HTR-8/SVneo (cell line): ENCODE results near the gene C16orf90.

Experiments used
- DNase-seq: peaks from one replicate; pipeline ENCODE4 v3.0.0; 2011; ENCODE audit warnings: low spot score, mixed read lengths; ENCODE audit not compliant: insufficient read length
- FAIRE-seq: peaks from 2 replicates; lab custom pipeline; 2011; peaks lifted over from hg19 to GRCh38; lab: Jason Lieb, UNC

C16orf90 gene

GRCh38 chr16:3469736-3470135 is 25.6 kb downstream of the C16orf90 start:
- no peak for FAIRE-seq
- DNase-seq, result no peak

GRCh38 chr16:3468501-3468900 is 26.8 kb downstream of the C16orf90 start:
- DNase-seq (no peak), FAIRE-seq (no peak)

DNA sequence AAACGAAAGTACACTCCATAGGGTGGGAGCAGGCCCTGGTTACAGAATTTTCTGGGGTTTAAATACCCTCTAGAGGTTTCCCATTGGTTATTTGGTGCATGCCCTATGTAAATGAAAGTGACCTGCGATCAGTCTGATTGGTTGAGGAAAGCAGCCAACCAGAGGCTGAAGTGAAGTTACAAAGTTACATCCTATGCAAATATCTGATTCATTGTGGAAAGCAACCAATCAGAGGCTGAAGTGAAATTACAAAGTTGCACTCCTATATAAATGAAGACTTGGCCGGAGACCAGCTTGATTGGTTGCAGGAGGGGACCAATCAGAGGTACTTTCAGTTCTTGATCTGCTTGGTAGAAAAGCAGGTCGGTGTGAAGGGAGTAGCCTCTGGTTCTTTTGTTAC is 27.4 kb downstream of the C16orf90 start:
- FAIRE-seq, result no peak
- DNase-seq, result no peak

- no peak for FAIRE-seq
These were observed 28.1 kb downstream of the C16orf90 start for GRCh38 chr16:3467182-3467581.

DNA sequence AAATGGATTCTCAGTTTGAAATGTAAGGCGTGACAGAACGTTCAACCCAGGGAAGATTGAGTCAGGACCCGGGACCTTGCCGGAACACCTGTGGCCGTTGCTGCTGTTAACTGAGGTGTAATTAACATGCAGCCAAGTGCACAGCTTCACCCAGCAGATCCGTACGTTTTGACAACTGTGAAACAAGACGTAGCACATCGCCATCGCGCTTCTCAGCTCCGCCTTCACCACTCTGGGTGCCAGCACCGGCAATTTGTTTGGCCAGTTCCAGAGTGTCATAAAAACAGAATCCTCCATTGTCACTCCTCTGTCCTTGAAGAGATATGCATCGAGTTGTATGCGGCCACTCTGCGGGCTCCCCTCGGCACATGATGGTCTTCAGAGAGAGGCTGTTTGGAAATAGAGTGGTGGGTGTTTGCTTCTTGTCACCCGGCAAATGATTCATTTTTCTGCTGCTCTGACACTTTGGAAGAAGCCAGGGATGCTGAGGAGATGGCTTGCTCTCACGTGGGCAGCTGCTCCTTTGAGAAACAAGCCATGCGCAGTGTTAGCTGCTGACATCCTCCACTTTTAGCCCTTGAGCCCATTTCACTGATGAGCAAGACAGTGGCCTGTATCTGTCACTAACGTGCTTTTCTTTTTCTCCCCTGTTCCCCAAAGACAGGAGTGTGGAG is 29.2 kb downstream of the C16orf90 start:
- no peak for DNase-seq
- FAIRE-seq, result no peak

More at GRCh38 chr16:3467182-3467581, 28.1 kb downstream of the C16orf90 start:
- DNase-seq, result no peak

DNA sequence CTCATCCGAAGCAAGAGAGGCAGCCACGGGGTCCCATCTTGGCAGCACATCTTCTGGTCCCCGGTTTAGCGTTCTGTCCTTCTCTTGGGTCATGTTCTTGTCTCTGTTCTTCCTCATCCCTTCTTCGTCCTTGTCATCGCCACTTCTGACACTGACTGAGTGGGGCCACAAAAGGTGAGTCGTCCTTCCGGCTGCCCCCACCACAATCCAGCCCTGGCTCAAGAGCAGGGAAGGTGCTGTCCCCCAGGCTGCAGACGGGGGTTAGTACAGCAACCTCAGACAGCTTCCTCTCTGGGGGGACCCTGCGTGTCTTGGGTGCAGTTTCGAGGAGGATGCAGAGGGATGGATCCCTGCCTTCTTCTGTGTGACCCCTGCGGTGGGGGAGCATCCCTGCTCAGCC is 30.0 kb downstream of the C16orf90 start:
- no peak for DNase-seq
- FAIRE-seq, result no peak

DNA sequence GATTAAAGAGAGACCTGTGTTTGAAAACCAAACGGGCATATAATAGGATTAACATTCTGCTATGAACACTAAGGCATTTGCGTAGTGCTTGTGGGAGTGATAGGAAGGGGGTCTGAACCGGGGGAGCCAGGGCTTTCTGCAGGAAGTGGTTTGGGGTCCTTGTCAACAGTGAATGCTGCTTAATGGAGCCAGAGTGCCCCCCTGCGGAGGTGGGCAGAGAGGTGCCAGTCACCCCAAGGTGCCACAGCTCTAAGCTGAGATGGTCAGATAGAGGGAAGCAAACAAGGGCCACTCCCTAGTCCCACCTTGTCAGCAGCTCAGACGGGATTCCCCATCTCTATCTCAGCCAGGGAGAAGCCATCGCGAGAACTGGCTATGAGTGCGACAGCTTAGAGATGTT is 34.1 kb downstream of the C16orf90 start:
- FAIRE-seq (no peak), DNase-seq (no peak)

DNA sequence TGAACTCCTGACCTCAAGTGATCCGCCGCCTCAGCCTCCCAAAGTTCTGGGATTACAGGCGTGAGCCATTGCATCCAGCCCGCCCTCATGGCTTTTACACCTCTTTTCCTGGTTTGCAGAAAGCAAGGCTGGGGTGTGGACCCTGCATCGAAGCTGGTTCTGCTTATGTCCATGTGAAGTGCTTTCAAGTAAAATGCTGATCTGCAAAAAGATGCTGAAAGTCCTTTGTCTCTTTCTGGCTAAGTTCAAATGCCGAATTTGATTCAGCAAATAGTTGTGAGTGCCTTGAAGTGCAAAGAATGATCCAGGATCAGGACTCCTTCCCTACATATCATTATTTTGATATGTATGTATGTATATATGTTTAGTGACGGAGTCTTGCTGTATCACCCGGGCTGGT is 34.7 kb downstream of the C16orf90 start:
- FAIRE-seq, result no peak
- no peak for DNase-seq

DNA sequence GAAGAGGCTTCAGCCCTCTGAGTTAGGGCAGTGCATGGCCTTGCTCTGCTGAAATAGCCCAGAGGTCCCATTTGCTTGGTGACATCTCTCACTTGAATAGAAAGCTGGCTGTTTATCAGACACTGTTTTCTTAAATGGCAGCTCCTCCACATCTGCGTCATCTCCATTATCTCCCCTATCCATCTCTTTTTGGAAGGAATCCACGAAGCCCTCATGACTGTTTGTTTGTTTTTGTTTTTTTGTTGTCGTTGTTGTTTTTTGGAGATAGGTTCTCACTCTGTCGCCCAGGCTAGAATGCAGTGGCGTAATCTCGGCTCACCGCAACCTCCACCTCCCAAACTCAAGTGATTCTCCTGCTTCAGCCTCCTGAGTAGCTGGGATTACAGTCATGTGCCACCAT is 35.2 kb downstream of the C16orf90 start:
- DNase-seq, result no peak
- no peak for FAIRE-seq

DNA sequence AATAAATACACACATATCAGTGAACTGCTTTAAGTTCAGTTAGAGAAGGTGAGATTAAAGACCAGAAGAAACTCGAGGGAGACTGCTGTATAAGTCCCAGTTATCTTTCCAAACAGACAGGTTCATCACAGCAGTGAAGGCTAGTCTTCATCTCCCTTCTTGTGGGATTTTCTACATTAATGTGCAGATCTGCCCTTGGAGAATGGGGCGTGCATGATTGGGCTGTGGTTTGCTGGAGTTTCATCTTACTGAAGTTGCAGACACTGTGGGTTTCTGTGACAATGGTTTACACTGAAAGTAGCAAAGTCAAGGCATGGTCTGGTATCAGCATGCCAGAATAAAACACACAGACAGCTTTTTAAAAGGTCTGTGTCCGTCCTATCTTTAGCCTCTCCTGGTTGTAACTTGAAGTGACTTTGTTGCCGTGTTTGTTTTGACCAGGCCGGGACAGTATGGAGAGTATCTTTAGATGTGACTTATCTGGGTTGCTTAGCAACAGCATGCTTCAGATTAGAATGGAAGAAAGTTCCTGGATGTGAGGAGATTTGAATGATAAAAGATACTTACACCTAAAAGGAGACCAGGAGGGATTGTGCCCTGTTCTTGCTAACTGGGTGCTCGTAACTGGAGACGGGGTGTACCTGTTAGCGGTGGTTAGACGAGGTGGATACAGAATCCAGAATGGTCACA is 35.7 kb downstream of the C16orf90 start:
- FAIRE-seq, result no peak

DNA sequence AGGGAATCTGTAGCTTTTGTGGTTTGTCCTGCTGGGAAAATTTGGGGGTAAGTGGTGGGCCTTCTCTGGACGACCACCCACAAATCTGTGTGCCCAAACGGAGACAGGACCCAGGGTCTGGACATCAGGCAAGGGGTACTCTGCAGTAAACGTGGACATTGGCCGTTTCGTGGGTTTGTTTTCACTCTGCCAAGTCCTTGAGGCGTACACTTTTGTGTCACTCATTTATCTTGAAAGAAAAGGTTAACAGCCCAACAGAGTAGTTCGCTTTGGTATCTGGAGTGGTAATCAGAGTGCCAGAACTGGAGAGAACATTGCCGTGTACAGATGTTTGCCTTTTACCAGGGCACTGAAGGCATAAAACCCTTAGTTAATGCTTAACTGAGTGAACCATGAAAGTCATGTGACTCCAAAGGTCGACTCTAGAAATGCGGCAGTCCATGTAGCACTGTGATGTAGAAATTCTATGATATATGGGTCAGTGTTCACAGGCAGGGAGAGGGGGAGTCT is 36.4 kb downstream of the C16orf90 start:
- DNase-seq, result no peak
- no peak for FAIRE-seq

More for the DNA sequence above, 35.7 kb downstream of the C16orf90 start:
- DNase-seq, result no peak

DNA sequence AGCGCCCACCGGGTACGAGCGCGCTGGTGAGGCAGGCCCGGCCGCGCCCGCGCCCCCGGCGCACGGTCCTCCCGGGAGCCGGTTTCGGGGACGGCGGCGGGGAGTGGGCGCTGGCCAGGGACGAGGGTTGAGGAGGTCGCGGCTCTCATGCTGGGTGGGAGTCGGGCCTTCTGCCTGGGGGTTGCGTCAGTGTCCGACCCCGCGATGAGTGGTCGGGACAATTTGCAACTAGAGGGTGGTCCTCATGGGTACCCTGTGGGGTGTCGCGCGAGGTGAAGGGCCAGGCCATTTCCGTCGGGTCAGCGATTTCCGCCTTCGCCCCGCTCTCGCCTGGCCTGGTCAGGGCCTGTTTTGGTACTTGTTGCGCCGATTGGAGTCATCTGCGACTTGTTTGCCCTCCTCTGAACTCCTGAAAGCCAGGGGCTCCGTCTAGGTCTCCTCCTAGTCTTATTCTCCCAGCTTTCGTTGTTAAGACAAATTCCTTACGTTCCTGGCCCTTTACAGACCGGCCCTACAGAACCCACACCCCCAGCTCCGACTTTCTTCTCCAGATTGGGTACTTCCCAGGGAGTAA is 36.9 kb downstream of the C16orf90 start:
- FAIRE-seq, result no peak
- DNase-seq, result peak; percentile 33

- DNase-seq (peak; percentile 95), FAIRE-seq (peak; percentile 86)
These were observed 37.6 kb downstream of the C16orf90 start for GRCh38 chr16:3457434-3458252.

DNA sequence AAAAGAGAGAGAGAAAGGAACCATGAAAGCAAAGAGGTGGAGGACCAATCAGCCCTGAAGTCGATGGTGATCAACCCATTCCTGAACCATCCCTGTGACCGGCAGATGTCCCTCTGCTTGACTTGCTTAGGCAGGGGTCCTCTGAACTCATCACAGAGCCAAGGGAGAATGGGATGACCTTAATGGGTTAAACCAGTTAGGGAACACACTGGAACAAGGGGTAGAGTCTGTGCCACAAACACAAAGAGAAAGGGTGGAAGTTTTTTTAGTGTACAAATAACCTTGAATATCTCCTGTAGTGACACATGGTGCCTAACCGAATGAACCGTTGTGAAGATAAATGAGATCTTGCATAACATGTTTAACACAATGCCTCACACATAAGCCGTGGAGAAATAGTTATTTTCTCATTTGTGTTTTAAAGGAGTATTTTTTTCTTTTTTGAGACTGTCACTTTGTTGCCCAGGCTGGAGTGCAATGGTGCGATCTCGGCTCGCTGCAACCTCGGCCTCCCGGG is 40.6 kb downstream of the C16orf90 start:
- DNase-seq (no peak), FAIRE-seq (no peak)

- peak; percentile 30 for DNase-seq
- no peak for FAIRE-seq
These were observed 41.2 kb downstream of the C16orf90 start for GRCh38 chr16:3454093-3454492.

GRCh38 chr16:3444032-3444388 is 51.3 kb downstream of the C16orf90 start:
- no peak for FAIRE-seq
- DNase-seq, result peak; percentile 29
